NT2/D1 (cell line): ENCODE measurements around the gene PLXNA4.

Source experiments
- YY1 ChIP-seq: IDR thresholded peaks from 2 replicates; pipeline ENCODE4 v1.6.1; 2011; ENCODE audit not compliant: insufficient read length, insufficient read depth
- ZNF274 ChIP-seq: IDR thresholded peaks from 2 replicates; pipeline ENCODE4 v1.6.1; 2011; ENCODE audit warnings: mild to moderate bottlenecking, low read depth, low read length

DNA sequence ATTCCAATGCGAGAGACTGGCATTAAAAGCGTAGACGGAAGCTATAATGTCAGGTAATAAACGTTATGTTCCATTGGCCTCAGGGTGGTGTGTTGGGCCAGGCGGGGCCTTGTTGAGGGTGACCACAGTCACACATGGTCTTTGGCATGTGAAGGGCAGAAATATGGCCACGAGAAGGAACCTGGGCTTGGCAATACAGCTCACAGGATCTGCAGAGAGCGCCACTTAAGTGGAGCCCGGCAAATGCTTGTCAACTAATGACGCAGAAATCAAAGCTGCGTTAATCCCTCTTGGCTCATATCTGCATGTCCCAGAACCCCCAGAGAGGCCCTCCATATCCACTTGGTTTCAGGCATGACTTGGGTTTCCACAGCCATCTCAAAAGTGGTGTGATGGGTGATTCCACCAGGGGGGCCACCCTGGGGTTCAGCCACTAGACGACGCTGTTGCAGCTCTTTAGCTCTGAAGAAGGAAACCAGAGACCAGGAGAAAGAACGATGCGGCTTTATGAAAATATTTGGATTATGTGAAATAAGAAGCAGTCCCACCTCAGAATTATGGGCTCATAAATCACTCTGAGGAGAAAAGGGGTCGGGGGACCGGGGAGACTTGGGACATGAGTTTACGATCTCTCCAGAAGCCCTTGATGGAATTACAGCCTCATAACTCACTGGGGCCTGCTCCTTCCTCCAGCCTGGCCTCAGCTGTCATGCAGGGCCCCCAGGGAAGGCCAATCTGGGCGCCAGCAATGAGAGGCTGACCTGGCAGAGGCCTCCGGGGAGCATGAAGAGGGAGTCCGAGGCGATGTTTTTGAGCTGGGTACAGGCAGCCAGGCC is 462.5 kb downstream of the PLXNA4 start:
- no peak for TF ChIP-seq ZNF274
- TF ChIP-seq YY1: no peak
